ENCODE data around the gene ORM1. TPM values are rescaled to one million over a fixed set of nuclear protein-coding genes. Genes with fewer than 3 reads are reported as not detected.
"Not testable (repeated sequence)": the region's sequence is repeated elsewhere in the genome, so short reads cannot be mapped to it uniquely, and the experiment has no call there.

The ORM1 gene
- total RNA-seq, 1 experiment from 2014 or later, result 27.5 TPM

- DNase-seq, result peak in 1 of 2 experiments; percentile 51
- H3K27me3 ChIP-seq (replicated peaks; ENCODE audit: control insufficient read depth, insufficient read depth, low read length), result no peaks in the 10 kb centered on the region
These were observed 4.9 kb downstream of the ORM1 start for GRCh38 chr9:114327749-114328148.

GRCh38 chr9:114328357-114328820 lies 5.5 kb downstream of the ORM1 start:
- intact Hi-C loops (cut with micrococcal nuclease; ENCODE audit: unreplicated experiment); H3K4me3 ChIP-seq (ENCODE audit: low read depth, low read length); H3K27ac Mint-ChIP-seq (ENCODE audit: unreplicated experiment); POLR2A ChIA-PET; H3K9me3 ChIP-seq; CTCF ChIA-PET; H3K36me3 Mint-ChIP-seq (ENCODE audit: insufficient read depth, unreplicated experiment); H3K27me3 ChIP-seq (replicated peaks; ENCODE audit: control insufficient read depth, insufficient read depth, low read length); BruUV-seq (replicated peaks); H3K27me3 Mint-ChIP-seq (ENCODE audit: insufficient read depth, unreplicated experiment); H3K4me1 Mint-ChIP-seq (ENCODE audit: low read depth, unreplicated experiment); H3K9me3 Mint-ChIP-seq (ENCODE audit: unreplicated experiment); H3K4me3 Mint-ChIP-seq (ENCODE audit: unreplicated experiment); H3K36me3 ChIP-seq (ENCODE audit: control insufficient read depth, insufficient read depth, low read length): not testable (repeated sequence)
- H3K4me1 ChIP-seq, result peaks cover 20% of the 10 kb centered on the region
- DNase-seq, result peak; percentile 77 to 78

More at GRCh38 chr9:114327749-114328148, 4.9 kb downstream of the ORM1 start:
- Mint-ChIP-seq H3K9me3 (ENCODE audit: unreplicated experiment) (no peaks in the 10 kb centered on the region), H3K36me3 (ENCODE audit: insufficient read depth, unreplicated experiment) (peaks cover 8% of the 10 kb centered on the region), H3K4me1 (ENCODE audit: low read depth, unreplicated experiment) (no peaks in the 10 kb centered on the region), H3K4me3 (ENCODE audit: unreplicated experiment) (no peak overlapping the region), H3K27me3 (ENCODE audit: insufficient read depth, unreplicated experiment) (no peaks in the 10 kb centered on the region), H3K27ac (ENCODE audit: unreplicated experiment) (no peak overlapping the region)
- BruUV-seq (replicated peaks), result TSS peak; percentile 71
- Histone ChIP-seq H3K4me3 (ENCODE audit: low read depth, low read length) (no peak overlapping the region), H3K36me3 (ENCODE audit: control insufficient read depth, insufficient read depth, low read length) (no peaks in the 10 kb centered on the region), H3K4me1 (peaks cover 20% of the 10 kb centered on the region), H3K9me3 (peaks cover 4% of the 10 kb centered on the region; the same call in 1 of the 2 replicates)
- POLR2A ChIA-PET, result no interaction called here
- CTCF ChIA-PET, result no interaction called here
- intact Hi-C loops (cut with micrococcal nuclease; ENCODE audit: unreplicated experiment), result no loop called here
- TF ChIP-seq CTCF (IDR thresholded peaks at IDR 0.05; ENCODE audit: insufficient read depth in 1 of 2, low read depth in 1 of 2, low read length in 1 of 2, severe bottlenecking in 1 of 2, unreplicated experiment in 1 of 2), result no peak

- H3K4me3 Mint-ChIP-seq (ENCODE audit: unreplicated experiment); H3K27ac Mint-ChIP-seq (ENCODE audit: unreplicated experiment); H3K9me3 ChIP-seq; H3K27me3 ChIP-seq (replicated peaks; ENCODE audit: control insufficient read depth, insufficient read depth, low read length); POLR2A ChIA-PET; H3K4me3 ChIP-seq (ENCODE audit: low read depth, low read length); H3K4me1 Mint-ChIP-seq (ENCODE audit: low read depth, unreplicated experiment); H3K36me3 Mint-ChIP-seq (ENCODE audit: insufficient read depth, unreplicated experiment); BruUV-seq (replicated peaks); intact Hi-C loops (cut with micrococcal nuclease; ENCODE audit: unreplicated experiment); DNase-seq; H3K36me3 ChIP-seq (ENCODE audit: control insufficient read depth, insufficient read depth, low read length); H3K9me3 Mint-ChIP-seq (ENCODE audit: unreplicated experiment); H3K27me3 Mint-ChIP-seq (ENCODE audit: insufficient read depth, unreplicated experiment); CTCF ChIA-PET: not testable (repeated sequence)
- peaks cover 20% of the 10 kb centered on the region for H3K4me1 ChIP-seq
These were observed 6.2 kb downstream of the ORM1 start for GRCh38 chr9:114328937-114329624.

- intact Hi-C loops (cut with micrococcal nuclease; ENCODE audit: unreplicated experiment); H3K27me3 Mint-ChIP-seq (ENCODE audit: insufficient read depth, unreplicated experiment); H3K36me3 ChIP-seq (ENCODE audit: control insufficient read depth, insufficient read depth, low read length); H3K4me3 ChIP-seq (ENCODE audit: low read depth, low read length); H3K9me3 ChIP-seq; H3K9me3 Mint-ChIP-seq (ENCODE audit: unreplicated experiment); CTCF ChIA-PET; H3K4me1 Mint-ChIP-seq (ENCODE audit: low read depth, unreplicated experiment); POLR2A ChIA-PET; DNase-seq; H3K27me3 ChIP-seq (replicated peaks; ENCODE audit: control insufficient read depth, insufficient read depth, low read length); H3K36me3 Mint-ChIP-seq (ENCODE audit: insufficient read depth, unreplicated experiment); H3K4me3 Mint-ChIP-seq (ENCODE audit: unreplicated experiment); BruUV-seq (replicated peaks): not testable (repeated sequence)
- H3K27ac Mint-ChIP-seq (ENCODE audit: unreplicated experiment), result peak within 1 kb of the TSS; percentile 39
- H3K4me1 ChIP-seq, result peaks cover 20% of the 10 kb centered on the region
These were observed 6.7 kb downstream of the ORM1 start, which contains the start of gene ORM2 for GRCh38 chr9:114329625-114330022. Gene ORM2 (plus strand): TSS chr9:114329869. CDS start chr9:114329905, 36 bp downstream.

All from Caco-2 (cell line).